GM21360 (cell line): ENCODE measurements around the gene NCMAP.
A peak's percentile ranks its signal among the peaks of the same experiment; 100 is the strongest.

Experiments
- ATAC-seq: cut with Tn5 transposase; IDR thresholded peaks from one replicate; pipeline ENCODE4 v1.9.1; 2021; ENCODE audit warnings: mild to moderate bottlenecking, moderate library complexity; ENCODE audit not compliant: unreplicated experiment

NCMAP gene

GRCh38 chr1:24620678-24621077 lies 64.8 kb downstream of the NCMAP start:
- no peak for ATAC-seq

GRCh38 chr1:24621121-24621520 lies 65.2 kb downstream of the NCMAP start:
- no peak for ATAC-seq

- ATAC-seq, result no peak
These were observed 66.3 kb downstream of the NCMAP start for GRCh38 chr1:24622218-24622617.

- no peak for ATAC-seq
These were observed 76.9 kb downstream of the NCMAP start for GRCh38 chr1:24632832-24633175.

GRCh38 chr1:24635195-24635843 lies 79.4 kb downstream of the NCMAP start:
- ATAC-seq, result no peak

GRCh38 chr1:24636661-24637357 lies 80.9 kb downstream of the NCMAP start:
- no peak for ATAC-seq

- ATAC-seq, result no peak
These were observed 83.2 kb downstream of the NCMAP start for GRCh38 chr1:24639094-24639493.

- ATAC-seq, result no peak
These were observed 84.0 kb downstream of the NCMAP start for GRCh38 chr1:24639881-24640280.

GRCh38 chr1:24640288-24640687 lies 84.4 kb downstream of the NCMAP start:
- no peak for ATAC-seq

- no peak for ATAC-seq
These were observed 85.8 kb downstream of the NCMAP start for GRCh38 chr1:24641646-24642151.

- ATAC-seq, result peak; percentile 85
These were observed 86.8 kb downstream of the NCMAP start, which contains the start of gene SRRM1 for GRCh38 chr1:24642481-24643362. TSS of gene SRRM1 (plus strand) at chr1:24643302. CDS start at chr1:24643327, 25 bp downstream.

- peak; percentile 20 for ATAC-seq
These were observed 87.6 kb downstream of the NCMAP start for GRCh38 chr1:24643363-24644099.

- ATAC-seq, result no peak
These were observed 88.2 kb downstream of the NCMAP start for GRCh38 chr1:24644100-24644384.

GRCh38 chr1:24648919-24649318 lies 93.0 kb downstream of the NCMAP start:
- no peak for ATAC-seq

GRCh38 chr1:24652382-24652781 lies 96.5 kb downstream of the NCMAP start:
- no peak for ATAC-seq

- ATAC-seq, result no peak
These were observed 98.1 kb downstream of the NCMAP start for GRCh38 chr1:24654010-24654409.

- ATAC-seq, result no peak
These were observed 100.2 kb downstream of the NCMAP start for GRCh38 chr1:24656046-24656445.

GRCh38 chr1:24657781-24658180 lies 101.9 kb downstream of the NCMAP start:
- no peak for ATAC-seq
